HG03558 (cell line): Measurements from ENCODE around the gene DMBT1.

Experiments
- ATAC-seq: cut with Tn5 transposase; IDR thresholded peaks from one replicate; pipeline ENCODE4 v1.9.1; 2021; ENCODE audit warnings: moderate number of reproducible peaks; ENCODE audit not compliant: unreplicated experiment; ENCODE audit errors: extremely low read depth

Gene DMBT1

GRCh38 chr10:122642726-122643605, 82.4 kb downstream of the DMBT1 start:
- ATAC-seq = no peak

- no peak for ATAC-seq
These were observed 83.5 kb downstream of the DMBT1 start for GRCh38 chr10:122643931-122644534.

GRCh38 chr10:122646511-122647382, 86.2 kb downstream of the DMBT1 start:
- ATAC-seq = no peak

DNA sequence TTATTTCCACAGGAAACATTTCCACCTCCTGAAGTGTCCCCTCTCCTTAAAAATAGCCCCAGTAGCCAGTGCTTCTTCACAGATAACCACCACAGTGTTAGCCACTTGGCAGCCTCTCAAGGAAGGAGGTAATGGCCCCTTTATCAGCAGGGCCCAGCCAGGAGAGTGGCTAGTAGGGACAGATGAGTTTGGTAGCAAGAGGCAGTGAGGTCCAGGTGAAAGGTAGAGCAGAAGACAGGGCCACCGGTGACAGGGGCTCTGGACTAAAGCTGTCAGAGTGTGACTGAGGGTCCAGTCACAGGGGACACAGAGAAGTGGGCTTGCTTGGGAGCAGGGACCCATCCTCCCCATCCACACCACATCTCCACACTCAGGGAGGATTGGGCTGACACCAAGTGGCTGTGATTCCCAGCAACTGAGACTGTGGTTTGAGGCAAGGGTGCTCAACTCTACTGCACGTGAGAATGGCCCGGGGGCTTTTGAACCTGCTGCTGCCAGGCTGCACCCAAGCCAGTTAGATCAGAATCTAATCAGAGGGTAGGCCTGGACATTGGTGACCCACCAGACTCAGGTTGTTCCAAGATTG, 86.9 kb downstream of the DMBT1 start:
- no peak for ATAC-seq

GRCh38 chr10:122648599-122649428, 88.3 kb downstream of the DMBT1 start:
- no peak for ATAC-seq

GRCh38 chr10:122649903-122650302, 89.3 kb downstream of the DMBT1 start:
- no peak for ATAC-seq

GRCh38 chr10:122650331-122650730, 89.8 kb downstream of the DMBT1 start:
- no peak for ATAC-seq

GRCh38 chr10:122655524-122656307, 95.2 kb downstream of the DMBT1 start:
- ATAC-seq = no peak

DNA sequence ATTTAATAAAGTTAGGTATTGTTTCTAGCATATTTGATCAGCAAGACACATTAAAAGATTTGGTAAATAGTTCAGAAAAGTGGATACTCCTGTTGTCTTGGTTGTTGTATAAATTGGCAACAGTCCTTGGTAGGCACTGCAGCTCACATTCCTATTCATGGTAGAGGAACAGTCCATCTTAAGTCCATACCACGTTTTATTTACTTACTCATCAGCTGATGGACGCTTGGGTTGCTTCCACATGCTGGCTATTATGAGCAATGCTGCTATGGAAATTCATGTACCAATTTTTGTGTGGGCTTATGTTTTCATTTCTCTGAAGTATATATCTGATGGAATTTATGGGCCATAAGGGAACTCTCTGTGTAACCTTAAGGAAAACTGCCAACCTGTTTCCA, 95.8 kb downstream of the DMBT1 start:
- ATAC-seq = no peak

DNA sequence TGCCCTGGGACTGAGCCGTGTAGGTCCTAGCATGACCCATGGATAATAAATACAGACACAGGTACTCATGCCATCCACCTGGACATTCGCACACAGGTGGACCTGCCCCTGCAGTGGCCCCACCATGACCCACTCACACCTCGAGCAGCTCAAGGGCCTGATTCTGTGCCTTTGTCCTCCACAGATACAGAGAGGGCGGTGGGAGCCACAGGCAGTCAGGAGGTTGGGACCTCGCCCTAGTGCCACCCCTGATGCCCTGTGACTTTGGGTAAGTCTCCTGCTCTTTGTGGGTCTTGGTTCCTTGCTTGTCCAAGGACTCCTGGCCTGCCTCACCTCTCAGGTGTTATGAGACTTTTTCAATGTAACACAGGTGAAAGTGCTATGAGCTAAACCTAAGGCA, 96.2 kb downstream of the DMBT1 start:
- no peak for ATAC-seq

DNA sequence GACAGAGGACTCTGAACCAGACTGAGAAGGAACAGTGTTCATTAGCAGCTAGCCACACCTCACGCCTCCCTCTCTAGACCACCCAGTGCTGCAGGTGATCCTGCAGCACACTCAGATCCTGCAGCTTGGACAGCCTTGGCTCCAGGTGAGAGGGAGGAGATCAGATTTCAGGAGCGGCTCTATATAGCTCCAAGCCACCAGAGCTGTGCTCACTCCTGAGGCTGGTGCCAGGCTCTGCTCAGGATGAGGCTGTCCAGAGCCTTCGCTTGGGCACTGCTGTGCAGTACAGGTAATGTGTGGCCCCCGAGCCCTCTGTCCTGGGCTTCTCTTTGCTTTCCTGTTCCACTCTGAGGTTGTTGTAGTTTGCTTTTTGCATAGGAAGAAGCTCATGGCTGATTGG, 96.7 kb downstream of the DMBT1 start:
- no peak for ATAC-seq

DNA sequence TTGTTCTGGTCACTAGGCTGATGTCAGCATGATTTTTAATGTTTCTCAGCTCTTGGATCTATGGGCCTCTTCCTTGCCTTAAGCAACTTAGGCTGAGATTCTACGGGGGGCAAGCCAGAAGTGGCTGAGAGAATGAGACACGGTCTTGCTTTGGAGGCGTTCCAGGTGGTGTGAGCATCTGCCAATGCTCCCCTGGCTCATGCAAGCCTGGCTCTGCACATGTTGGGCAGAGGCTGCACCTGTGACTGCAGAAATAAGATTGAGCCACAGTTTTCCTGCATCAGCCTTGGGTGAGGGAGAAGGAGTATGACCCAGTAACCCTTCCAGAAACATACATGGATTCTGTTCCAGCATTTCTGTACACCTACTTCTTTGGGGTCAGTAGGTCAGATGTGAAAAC, 97.2 kb downstream of the DMBT1 start:
- ATAC-seq = no peak

DNA sequence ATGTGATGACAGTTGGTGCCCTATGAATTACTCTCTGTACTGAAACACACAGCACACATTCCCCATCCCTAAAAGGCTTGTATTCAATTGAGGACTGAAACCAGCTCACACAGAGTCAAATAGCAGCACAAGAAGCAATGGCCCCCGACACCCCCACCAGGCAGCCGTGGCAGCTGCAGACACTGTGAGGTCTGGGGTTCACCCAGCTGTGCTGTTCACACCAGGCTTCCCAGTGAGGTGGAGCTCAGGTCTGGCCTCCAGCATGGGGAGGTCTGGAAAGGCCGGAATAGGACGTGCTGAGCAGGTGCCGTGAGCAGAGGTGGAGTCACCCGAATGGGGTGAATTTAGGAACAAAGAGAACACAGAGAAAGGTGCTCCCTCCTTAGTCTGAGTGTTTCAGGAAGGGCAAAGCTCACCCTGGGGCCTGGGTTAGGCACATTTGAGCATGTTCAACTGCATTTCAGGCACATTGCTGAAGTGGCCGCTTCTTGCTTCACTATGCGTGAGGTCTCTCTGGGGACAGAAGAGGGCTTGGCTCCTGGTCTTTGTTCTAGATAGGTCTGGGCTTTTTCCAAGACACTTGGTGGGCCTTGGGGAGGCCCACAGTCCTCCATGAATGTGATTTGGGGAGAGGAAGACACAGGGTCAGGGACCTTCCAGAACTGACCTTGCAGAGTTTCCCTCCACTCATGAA, 97.9 kb downstream of the DMBT1 start:
- no peak for ATAC-seq

GRCh38 chr10:122659126-122659525, 98.6 kb downstream of the DMBT1 start:
- no peak for ATAC-seq

DNA sequence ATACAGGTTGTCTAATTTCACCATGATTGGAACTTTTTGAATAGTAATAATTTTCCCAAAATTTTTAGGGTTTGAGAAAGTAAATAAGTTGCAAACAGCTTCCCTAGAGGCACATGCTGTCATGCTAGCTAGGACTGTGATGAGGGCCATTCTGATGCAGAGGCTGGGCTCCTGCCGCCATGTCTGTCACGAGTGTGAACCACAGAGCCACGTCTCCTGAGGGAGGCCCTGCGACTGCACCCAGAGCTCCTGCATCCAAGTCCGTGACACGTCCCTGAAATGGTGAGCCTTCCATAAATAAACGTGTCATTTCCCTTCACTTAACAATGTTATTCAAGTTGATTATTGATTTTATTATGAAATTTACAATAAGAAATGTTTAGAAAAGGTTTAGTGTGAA, 99.1 kb downstream of the DMBT1 start:
- ATAC-seq = no peak

DNA sequence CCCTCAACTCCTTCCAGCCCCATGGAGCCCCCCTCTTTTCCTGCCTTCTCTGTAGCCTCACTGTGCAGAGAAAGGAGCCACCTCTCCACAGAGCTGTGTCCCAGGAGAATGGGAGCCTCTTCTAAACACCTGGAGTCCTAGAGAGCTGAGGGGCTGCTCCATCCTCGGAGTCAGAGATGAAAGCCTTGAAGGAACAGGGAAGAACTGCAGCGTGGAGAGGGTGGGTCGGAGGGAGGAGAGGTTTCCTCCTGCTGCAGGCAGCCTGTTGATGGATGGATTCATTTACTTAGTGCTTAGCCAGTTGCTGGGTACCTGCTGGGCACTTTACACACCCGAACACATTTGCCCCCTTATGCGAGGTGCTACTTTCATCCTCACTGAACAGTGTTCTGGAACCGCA, 100.1 kb downstream of the DMBT1 start:
- no peak for ATAC-seq

DNA sequence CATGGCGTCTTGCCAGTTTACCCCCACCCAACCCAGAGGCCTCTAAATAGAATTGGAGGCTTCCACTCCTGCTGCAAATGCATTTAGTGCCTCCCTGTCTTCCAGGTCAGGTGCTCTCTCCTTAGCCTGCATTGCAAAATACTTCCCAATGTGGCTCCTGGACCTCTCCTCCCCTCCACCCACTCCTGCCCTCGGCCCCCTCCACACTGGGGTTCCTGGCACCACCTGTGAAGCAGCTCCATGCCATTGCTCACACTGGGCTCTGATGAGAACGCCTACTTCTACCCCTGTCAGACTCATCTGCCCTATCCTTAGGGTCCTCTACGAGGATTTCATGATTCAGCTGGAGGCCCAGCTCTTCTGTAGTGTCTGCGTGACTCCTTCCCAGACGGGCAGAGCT, 101.7 kb downstream of the DMBT1 start:
- ATAC-seq = no peak

DNA sequence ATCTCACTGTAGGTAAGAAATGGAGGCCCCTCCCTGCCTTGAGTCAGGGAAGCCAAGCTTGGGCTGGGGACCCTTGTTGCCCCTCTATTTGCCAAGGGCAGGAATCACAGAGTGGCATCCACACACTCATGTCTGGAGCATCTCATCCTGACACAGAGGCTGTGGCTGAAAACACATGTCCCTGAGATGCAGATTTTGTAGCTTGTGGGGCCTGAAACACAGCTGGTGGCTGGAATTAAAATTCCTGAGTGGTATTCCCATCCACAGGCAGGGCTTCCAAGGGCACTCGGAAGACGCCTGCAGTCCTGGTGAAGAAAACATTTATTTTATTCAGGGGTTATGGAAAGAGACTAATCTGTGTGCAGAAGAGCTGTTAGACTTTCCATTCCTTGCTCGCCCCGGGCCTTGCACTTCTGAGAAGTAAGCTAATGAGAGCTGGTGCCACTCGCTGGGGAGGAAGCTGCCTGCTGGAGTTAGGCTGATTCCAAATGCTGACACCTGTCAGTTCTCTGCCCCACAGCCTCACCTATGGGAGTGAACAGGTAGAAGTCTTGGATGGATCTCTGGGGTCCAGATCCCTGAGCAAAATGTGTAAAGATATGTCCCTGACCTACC, 103.1 kb downstream of the DMBT1 start:
- no peak for ATAC-seq
